ENCODE measurements around the gene POLE2. TPM values are rescaled to one million over a fixed set of nuclear protein-coding genes. Genes with fewer than 3 reads are reported as not detected.

POLE2 gene
- polyA plus RNA-seq, 3 donors from 2014 or later, result 1.4 to 6.4 (median 1.5) TPM

GRCh38 chr14:49640540-49641417, 47.2 kb downstream of the POLE2 start:
- H3K36me3 Mint-ChIP-seq, result peaks cover 5 to 9% (median 6%) of the 10 kb centered on the region in 3 donors
- peaks cover 36 to 72% of the 10 kb centered on the region in 2 donors for H3K4me1 Mint-ChIP-seq
- no peak overlapping the region for H3K4me3 Mint-ChIP-seq
- no peak for DNase-seq
- peaks cover 0 to 2% (median 0%) of the 10 kb centered on the region in 6 donors for H3K9me3 Mint-ChIP-seq
- H3K27ac Mint-ChIP-seq, result peak overlapping the region in 5 of 6 donors; percentile 34 to 86 (median 84)
- H3K27me3 Mint-ChIP-seq (ENCODE audit: low read depth in 3 of 3), result peaks cover 0 to 2% (median 2%) of the 10 kb centered on the region in 3 donors

- H3K9me3 Mint-ChIP-seq, result peaks cover 0 to 2% (median 0%) of the 10 kb centered on the region in 6 donors
- peak overlapping the region in 5 of 6 donors; percentile 6 to 99 (median 76) for H3K27ac Mint-ChIP-seq
- peaks cover 53 to 82% of the 10 kb centered on the region in 2 donors for H3K4me1 Mint-ChIP-seq
Measured at GRCh38 chr14:49637534-49638078, 50.4 kb downstream of the POLE2 start.

GRCh38 chr14:49636866-49637265, 51.1 kb downstream of the POLE2 start:
- DNase-seq, result no peak
- Mint-ChIP-seq H3K36me3 (peaks cover 5 to 9% (median 6%) of the 10 kb centered on the region in 3 donors), H3K4me1 (peaks cover 52 to 82% of the 10 kb centered on the region in 2 donors), H3K9me3 (peaks cover 0 to 2% (median 0%) of the 10 kb centered on the region in 6 donors), H3K4me3 (peak overlapping the region; percentile 27 to 70 (median 56)), H3K27me3 (ENCODE audit: low read depth in 3 of 3) (peaks cover 9 to 17% (median 15%) of the 10 kb centered on the region in 3 donors), H3K27ac (peak overlapping the region; percentile 82 to 99 (median 90))

More at GRCh38 chr14:49637534-49638078, 50.4 kb downstream of the POLE2 start:
- Mint-ChIP-seq H3K36me3 (peaks cover 5 to 9% (median 6%) of the 10 kb centered on the region in 3 donors), H3K27me3 (ENCODE audit: low read depth in 3 of 3) (peaks cover 9 to 17% (median 17%) of the 10 kb centered on the region in 3 donors), H3K4me3 (peak overlapping the region in 1 of 5 donors; percentile 9)
- DNase-seq, result no peak

GRCh38 chr14:49634547-49635334, 53.3 kb downstream of the POLE2 start, which contains the start of gene DNAAF2:
TSS of gene DNAAF2 (minus strand) at chr14:49635244. CDS start at chr14:49635149, 95 bp downstream.
- peak within 1 kb of the TSS; percentile 93 to 97 (median 95) for H3K4me3 Mint-ChIP-seq
- H3K27ac Mint-ChIP-seq, result peak within 1 kb of the TSS; percentile 93 to 99 (median 99)
- H3K36me3 Mint-ChIP-seq, result peaks cover 5 to 9% (median 6%) of the 10 kb centered on the region in 3 donors
- peak; percentile 76 to 78 (median 77) for DNase-seq
- peaks cover 9 to 17% (median 15%) of the 10 kb centered on the region in 3 donors for H3K27me3 Mint-ChIP-seq (ENCODE audit: low read depth in 3 of 3)
- H3K9me3 Mint-ChIP-seq, result peaks cover 0 to 2% (median 0%) of the 10 kb centered on the region in 6 donors
- H3K4me1 Mint-ChIP-seq, result peaks cover 52 to 78% of the 10 kb centered on the region in 2 donors

GRCh38 chr14:49633640-49634546, 54.1 kb downstream of the POLE2 start:
- Mint-ChIP-seq H3K36me3 (peaks cover 5 to 8% (median 5%) of the 10 kb centered on the region in 3 donors), H3K4me3 (peak overlapping the region; percentile 93 to 97 (median 95)), H3K4me1 (peaks cover 50 to 69% of the 10 kb centered on the region in 2 donors), H3K27ac (peak overlapping the region; percentile 92 to 95 (median 95)), H3K9me3 (peaks cover 0 to 2% (median 0%) of the 10 kb centered on the region in 6 donors), H3K27me3 (ENCODE audit: low read depth in 3 of 3) (peaks cover 9 to 17% (median 15%) of the 10 kb centered on the region in 3 donors)
- peak; percentile 93 to 94 (median 94) for DNase-seq

GRCh38 chr14:49623941-49624839, 63.8 kb downstream of the POLE2 start:
- Mint-ChIP-seq H3K27ac (peak overlapping the region; percentile 51 to 82 (median 77)), H3K4me1 (peaks cover 51 to 65% of the 10 kb centered on the region in 2 donors), H3K27me3 (ENCODE audit: low read depth in 3 of 3) (peaks cover 8 to 11% (median 11%) of the 10 kb centered on the region in 3 donors), H3K4me3 (peak overlapping the region in 4 of 5 donors; percentile 18 to 98 (median 33)), H3K36me3 (peaks cover 0 to 4% (median 4%) of the 10 kb centered on the region in 3 donors), H3K9me3 (no peaks in the 10 kb centered on the region)
- DNase-seq, result no peak

- Mint-ChIP-seq H3K4me1 (peaks cover 58 to 73% of the 10 kb centered on the region in 2 donors), H3K27ac (peak overlapping the region; percentile 50 to 82 (median 77)), H3K27me3 (ENCODE audit: low read depth in 3 of 3) (peaks cover 8 to 13% (median 11%) of the 10 kb centered on the region in 3 donors), H3K4me3 (peak overlapping the region in 3 of 5 donors; percentile 33 to 98 (median 98)), H3K36me3 (peaks cover 0 to 10% (median 9%) of the 10 kb centered on the region in 3 donors), H3K9me3 (no peaks in the 10 kb centered on the region)
- DNase-seq, result no peak
Measured at GRCh38 chr14:49623387-49623786, 64.6 kb downstream of the POLE2 start.

GRCh38 chr14:49622022-49622607, 65.9 kb downstream of the POLE2 start:
- Mint-ChIP-seq H3K4me3 (peak overlapping the region; percentile 97 to 99 (median 98)), H3K27me3 (ENCODE audit: low read depth in 3 of 3) (peaks cover 8 to 13% (median 11%) of the 10 kb centered on the region in 3 donors), H3K27ac (peak overlapping the region; percentile 84 to 100 (median 98)), H3K4me1 (peaks cover 63 to 80% of the 10 kb centered on the region in 2 donors), H3K9me3 (no peaks in the 10 kb centered on the region), H3K36me3 (peaks cover 3 to 11% (median 11%) of the 10 kb centered on the region in 3 donors)
- no peak for DNase-seq

GRCh38 chr14:49621114-49621881, 66.7 kb downstream of the POLE2 start:
- no peak for DNase-seq
- H3K27ac Mint-ChIP-seq, result peak overlapping the region; percentile 96 to 100 (median 99)
- H3K9me3 Mint-ChIP-seq, result no peaks in the 10 kb centered on the region
- peaks cover 8 to 13% (median 11%) of the 10 kb centered on the region in 3 donors for H3K27me3 Mint-ChIP-seq (ENCODE audit: low read depth in 3 of 3)
- H3K36me3 Mint-ChIP-seq, result peaks cover 3 to 9% (median 9%) of the 10 kb centered on the region in 3 donors
- H3K4me3 Mint-ChIP-seq, result peak overlapping the region; percentile 97 to 99 (median 98)
- peaks cover 62 to 78% of the 10 kb centered on the region in 2 donors for H3K4me1 Mint-ChIP-seq

Data from immature natural killer cell (primary cell).